Measurements from ENCODE around the gene ATP11A.

The ATP11A gene

GRCh38 chr13:112761701-112762689 lies 72.2 kb downstream of the ATP11A start:
- no peak for DNase-seq (ENCODE audit: low spot score)

GRCh38 chr13:112762690-112763080 lies 72.8 kb downstream of the ATP11A start:
- DNase-seq (ENCODE audit: low spot score): no peak

GRCh38 chr13:112764028-112764427 lies 74.2 kb downstream of the ATP11A start:
- DNase-seq (ENCODE audit: low spot score): no peak

DNA sequence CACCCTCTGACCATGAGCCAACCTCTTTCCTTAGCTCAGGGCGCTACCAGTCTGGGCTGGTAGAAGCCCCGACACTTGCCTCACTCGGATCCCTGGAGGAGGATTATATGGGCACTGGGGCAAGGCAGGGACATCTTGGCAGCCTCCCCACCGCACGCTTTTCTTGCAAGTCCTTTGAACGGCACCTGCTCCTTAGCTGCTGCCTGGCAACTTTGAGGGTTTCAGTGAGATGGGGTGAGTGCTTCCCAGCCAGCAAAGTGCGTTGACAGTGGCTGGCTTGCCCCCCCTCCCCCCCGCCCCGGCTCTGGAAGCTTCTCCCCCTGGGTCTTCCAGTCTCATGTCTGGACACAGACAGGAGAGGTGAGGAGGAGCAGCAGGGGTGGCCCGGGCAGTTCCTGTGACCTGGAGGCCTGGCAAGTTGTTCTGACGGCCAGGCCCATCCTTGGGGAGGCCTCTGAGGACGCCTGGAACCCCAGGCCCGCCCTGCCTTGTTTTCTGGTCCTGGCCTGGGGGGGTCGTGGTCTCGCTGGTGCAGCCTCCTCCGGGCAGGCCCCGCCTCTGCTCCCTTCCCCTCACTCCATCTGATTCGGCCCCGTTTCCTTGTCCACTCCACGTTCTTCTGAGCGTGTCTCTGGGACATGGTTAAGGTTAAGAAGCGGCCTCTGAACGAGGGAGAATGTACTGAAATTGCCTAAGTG lies 75.2 kb downstream of the ATP11A start:
- no peak for DNase-seq (ENCODE audit: low spot score)

DNA sequence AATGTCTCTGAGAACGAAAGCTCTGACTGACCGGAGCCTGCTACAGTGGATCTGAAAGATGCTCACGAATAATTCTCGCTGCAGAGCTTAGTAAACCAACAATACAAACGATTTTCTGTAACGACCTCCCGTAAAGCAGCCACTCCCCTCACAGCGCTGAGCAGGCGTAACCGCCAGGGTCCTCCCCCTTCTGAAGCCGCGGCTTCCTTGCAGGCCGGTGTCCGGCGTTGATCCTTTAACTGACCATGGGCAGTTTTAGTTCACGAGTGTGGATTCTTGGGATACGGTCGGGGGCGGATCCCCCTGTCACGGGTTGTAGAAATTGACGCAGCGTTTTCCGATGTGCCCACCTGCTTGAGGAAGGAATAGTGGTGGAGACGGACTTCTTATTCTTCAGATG lies 75.9 kb downstream of the ATP11A start:
- no peak for DNase-seq (ENCODE audit: low spot score)

GRCh38 chr13:112766336-112766735 lies 76.5 kb downstream of the ATP11A start:
- no peak for DNase-seq (ENCODE audit: low spot score)

GRCh38 chr13:112767506-112768471 lies 78.0 kb downstream of the ATP11A start:
- DNase-seq (ENCODE audit: low spot score): no peak

DNA sequence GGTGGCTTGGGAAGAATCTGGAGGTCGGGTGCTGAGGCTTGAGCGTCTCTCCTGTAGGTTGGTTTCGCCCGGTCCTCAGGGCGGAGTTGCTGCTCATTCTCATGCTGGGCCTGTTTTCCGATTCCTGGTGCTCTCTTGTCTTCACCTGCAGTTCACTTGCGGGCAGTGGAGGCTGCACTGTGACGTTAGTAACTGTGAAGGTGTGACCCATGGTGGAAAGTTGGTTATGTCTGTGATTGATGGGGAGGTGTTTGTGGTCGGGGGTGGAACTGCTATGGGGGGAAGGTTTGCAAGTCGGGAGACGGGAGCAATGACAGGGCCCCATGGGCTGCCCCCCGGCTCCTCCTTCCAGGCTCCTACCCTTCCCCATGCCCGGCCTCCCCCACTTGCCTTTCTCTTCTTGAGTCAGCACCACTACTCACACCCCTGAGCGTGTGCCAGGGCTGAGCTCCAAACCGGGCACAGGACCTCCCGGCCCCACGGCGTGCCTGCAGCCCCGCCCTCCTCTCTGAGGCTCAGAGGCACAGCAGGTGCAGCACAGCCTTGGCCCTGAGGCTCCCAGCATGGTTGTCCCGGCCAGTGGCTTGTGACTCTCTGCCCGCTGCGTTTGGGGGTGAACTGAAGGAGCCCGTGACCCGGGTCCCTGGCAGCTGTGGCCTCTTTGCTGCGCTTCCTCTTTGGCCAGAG lies 79.1 kb downstream of the ATP11A start:
- DNase-seq (ENCODE audit: low spot score): no peak

DNA sequence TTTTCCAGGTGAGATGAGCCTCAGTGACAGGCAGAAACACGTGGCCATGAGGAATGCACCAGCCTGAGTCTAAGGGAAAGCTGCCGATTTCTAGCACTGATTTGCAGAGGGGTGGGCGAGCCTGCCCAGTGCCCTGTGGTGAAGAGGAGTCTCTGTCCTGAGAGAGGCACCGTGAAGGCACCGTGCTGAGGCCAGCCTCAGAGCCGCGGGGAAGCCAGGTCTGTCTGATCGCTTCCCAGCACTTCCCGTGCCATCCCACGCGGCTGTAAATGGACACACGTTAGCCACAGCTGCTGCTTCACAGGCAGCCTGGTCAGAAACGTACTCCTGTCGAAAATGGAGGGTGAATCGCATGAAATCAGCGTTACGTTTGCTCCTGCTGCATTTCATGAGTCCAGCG lies 79.8 kb downstream of the ATP11A start:
- DNase-seq (ENCODE audit: low spot score): no peak

- no peak for DNase-seq (ENCODE audit: low spot score)
Measured at GRCh38 chr13:112770504-112770903, 80.7 kb downstream of the ATP11A start.

DNA sequence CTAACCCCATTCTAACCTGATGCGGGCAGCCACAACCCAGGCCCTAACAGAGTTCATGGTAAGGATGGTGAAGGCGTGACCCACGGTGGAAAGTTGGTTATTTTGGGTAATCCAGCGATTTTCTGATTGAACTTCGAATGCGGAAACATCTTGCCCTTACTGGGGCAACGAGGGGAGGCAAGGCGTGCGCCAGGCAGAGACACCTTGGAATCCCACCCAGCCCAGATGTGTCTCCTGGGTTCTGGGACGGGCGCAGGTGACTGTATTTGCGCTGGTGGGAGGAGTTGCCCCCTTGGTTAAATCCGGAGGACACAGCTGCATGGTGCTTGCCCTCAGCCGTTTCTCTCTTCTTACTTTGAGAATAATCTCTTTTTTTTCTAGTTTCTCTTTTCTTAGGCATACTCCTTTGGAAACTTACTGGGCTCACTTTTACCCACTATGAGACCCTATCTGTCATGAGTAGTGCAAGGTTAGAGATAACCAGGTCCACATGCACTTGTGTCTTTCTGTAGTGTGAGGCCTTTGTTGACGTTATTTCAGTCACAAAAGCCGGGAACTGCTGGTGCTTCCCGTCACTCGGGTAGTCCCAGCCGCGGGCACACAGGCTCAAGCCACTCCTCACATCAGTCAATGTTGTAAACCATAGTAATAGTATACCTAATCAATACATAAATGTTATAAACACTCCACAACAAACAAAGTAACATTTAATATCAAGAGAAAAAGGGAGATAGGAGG lies 81.5 kb downstream of the ATP11A start:
- DNase-seq (ENCODE audit: low spot score): no peak

- DNase-seq (ENCODE audit: low spot score): no peak
Measured at GRCh38 chr13:112771877-112772538, 82.2 kb downstream of the ATP11A start.

DNA sequence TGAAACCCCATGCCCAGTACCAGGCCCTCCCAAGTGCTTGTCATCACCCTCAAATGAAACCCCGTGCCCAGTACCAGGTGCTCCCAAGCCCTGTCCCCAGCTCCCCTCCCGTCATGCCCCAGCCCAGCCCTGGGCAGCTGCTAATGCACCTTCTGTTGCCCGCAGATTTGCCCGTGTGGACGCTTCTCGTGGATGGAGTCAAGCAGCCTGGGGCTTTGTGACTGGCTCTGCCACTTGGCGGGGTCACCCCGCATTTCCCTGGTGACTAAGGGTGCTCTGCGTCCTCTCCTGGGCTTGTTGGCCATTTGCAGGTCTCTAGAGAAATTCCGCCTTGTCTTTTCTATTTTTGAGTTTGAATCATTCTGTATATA lies 82.7 kb downstream of the ATP11A start:
- no peak for DNase-seq (ENCODE audit: low spot score)

DNA sequence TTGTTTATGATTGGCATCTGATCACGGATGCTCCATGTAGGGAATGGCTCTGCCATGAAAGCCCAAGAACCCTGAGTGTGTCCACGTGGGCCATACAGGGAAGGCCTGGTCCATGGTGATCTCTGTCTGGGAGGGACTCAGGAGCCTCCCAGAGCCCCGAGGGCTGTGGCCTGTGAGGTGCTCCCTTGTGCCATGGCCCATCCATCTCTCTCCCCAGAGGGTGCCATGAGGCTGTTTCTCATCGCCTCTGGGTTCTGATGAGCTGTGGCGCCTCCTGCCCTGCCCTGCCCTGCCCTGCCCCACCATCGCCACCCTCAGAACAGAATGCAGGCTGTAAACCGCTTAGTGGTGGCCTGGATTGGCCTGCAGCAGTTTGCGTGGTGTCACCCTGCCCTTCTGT lies 83.1 kb downstream of the ATP11A start:
- no peak for DNase-seq (ENCODE audit: low spot score)

DNA sequence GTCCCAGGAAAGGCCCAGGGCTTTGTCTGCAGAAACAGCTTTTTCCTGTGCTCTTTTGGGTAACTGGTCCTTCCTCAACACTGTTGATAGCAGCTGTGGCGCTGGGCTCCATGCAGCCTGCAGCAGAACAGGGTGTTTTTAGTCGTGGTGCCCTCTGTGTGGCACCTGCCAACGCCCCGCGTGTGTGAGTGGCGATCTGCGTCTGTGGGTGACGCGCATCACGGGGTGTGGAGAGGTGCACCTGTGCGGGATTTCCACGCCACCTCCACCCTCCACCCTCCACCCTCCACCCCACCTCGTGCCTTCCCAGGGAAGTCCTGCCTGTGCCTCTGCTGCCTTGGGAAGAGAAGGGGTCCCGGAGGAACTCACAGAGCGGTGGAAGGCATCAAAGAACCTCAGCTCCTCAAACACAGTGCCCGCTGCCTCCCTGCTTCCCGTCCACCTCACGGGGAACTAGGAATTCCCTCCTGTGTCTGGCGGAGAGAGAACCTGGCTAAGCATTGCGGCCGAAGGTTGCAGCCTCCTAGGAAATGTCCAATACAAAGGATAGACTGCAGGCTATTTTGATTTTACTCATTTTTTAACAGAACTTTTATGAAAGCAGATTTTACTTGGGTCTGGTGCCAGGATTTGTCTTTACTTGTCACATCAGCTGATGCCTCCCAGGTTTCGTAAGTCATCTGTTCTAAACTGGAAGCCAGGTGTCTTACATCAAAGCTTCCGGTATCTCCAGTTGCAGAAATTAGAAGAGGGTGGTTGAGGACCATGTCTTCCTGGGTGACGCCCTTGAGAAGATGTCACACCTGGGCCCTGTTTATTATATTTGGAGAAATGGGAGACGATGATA lies 84.0 kb downstream of the ATP11A start:
- no peak for DNase-seq (ENCODE audit: low spot score)

DNA sequence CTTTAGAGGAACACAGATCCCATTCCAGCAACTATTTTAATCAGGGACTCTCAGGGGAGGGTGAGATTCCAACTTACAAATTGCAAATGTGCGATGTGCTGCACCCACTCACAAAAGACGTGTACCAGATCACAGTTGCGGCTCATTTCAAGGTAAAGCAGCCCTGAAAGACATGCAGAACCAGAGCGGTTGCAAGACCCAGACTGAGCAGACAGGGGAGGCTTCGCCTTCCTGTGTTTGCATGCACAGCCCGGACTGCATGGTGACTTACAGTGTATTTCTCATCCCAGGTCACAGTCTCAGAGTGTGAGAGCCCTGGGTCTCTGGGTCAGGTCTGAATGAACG lies 84.6 kb downstream of the ATP11A start:
- no peak for DNase-seq (ENCODE audit: low spot score)

DNA sequence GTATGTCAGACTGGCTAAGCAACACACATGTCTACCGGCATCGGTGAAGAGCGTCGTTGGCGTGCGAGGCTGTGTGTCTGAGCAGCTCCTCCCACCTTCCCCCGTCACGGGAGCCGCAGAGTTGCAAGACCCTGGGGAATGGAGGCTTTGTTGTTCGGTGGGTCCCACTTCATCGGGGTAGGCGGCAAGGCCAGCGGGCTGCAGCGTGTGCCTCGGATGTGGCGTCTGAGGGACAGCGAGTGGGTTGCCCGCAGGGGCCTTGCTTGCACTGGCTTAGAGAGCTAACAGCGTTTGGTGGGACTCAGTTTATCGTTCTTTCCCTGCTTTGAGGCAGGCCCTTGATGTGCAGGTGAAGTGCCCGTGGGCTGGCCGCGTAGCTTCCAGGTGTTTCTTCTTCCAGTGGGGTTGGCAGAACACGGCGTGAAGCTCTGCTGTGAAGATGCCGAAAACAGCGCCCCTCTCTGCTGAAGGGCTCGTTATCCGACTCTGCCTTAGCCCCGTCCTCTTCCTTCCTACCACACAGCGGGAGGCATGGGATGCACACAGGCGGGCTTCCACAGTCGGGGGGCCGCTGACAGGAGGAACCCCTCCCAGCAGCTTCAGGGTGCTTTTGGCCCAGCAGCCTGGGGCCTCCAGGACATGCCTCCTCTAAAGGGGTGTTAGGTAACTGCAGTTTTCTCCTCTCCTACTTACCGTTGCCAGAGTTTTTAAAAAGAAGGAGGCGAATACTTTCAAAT lies 85.2 kb downstream of the ATP11A start:
- no peak for DNase-seq (ENCODE audit: low spot score)

DNA sequence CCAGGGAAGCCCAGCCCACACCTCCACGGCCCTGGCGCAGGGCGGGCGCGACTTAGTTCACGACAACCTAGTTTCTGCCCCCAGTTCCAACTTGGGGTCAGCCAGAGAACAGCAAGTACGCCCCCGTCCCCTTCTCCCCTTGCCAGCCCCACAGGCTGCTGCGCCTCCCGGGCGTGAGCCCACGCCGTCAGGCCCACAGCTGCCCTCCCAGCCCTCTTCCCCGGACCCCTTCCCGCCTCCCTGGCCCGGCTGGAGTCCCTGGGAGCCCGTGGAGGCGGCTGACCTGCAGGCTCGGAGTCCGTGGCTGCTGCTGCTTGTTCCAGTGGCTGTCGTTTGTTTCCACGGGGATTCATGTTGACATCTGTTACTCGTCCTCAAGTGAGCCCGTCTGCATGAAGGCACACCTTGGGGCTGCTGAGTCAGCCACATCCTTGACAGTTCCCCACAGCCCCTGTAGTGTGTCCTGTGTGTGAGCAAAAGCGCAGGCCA lies 86.0 kb downstream of the ATP11A start:
- no peak for DNase-seq (ENCODE audit: low spot score)

- no peak for DNase-seq (ENCODE audit: low spot score)
Measured at GRCh38 chr13:112776354-112776753, 86.5 kb downstream of the ATP11A start.
